ENCODE data around the gene GSE1.
A peak's percentile ranks its signal among the peaks of the same experiment; 100 is the strongest.

The GSE1 gene

GRCh38 chr16:85567101-85567866 lies 45.8 kb upstream of the GSE1 start:
- Histone ChIP-seq H3K4me2 (peak overlapping the region; percentile 15 to 98 (median 94); a peak in 19 of 22 replicates), H3K27me3 (peaks cover 0 to 4% (median 0%) of the 10 kb centered on the region in 11 experiments; a peak in 1 of 22 replicates), H3K4me1 (peaks cover 67 to 99% (median 98%) of the 10 kb centered on the region in 10 experiments), H3K36me3 (peaks cover 0 to 20% (median 10%) of the 10 kb centered on the region in 11 experiments; a peak in 10 of 22 replicates), H3K9me3 (replicated peaks in 1 of 11) (peaks cover 8 to 27% (median 22%) of the 10 kb centered on the region in 11 experiments), H3K27ac (peak overlapping the region in 8 of 11 experiments; percentile 27 to 97 (median 87); a peak in 12 of 22 replicates), H4K20me1 (peaks cover 43 to 90% (median 54%) of the 10 kb centered on the region in 11 experiments; a peak in 21 of 22 replicates), H3K4me3 (no peak overlapping the region), H3K9ac (no peak overlapping the region)
- TF ChIP-seq Cebpa-rat (IDR thresholded peaks at IDR 0.05): no peak

GRCh38 chr16:85567935-85568334 lies 45.2 kb upstream of the GSE1 start:
- TF ChIP-seq Cebpa-rat (IDR thresholded peaks at IDR 0.05): no peak
- Histone ChIP-seq H3K27ac (peak overlapping the region in 8 of 11 experiments; percentile 14 to 97 (median 90); a peak in 11 of 22 replicates), H3K4me1 (peaks cover 65 to 99% (median 98%) of the 10 kb centered on the region in 10 experiments), H3K4me3 (no peak overlapping the region), H4K20me1 (peaks cover 40 to 90% (median 54%) of the 10 kb centered on the region in 11 experiments; a peak in 21 of 22 replicates), H3K9ac (no peak overlapping the region), H3K27me3 (peaks cover 0 to 10% (median 0%) of the 10 kb centered on the region in 11 experiments; a peak in 3 of 22 replicates), H3K36me3 (peaks cover 0 to 20% (median 10%) of the 10 kb centered on the region in 11 experiments; a peak in 10 of 22 replicates), H3K9me3 (replicated peaks in 1 of 11) (peaks cover 8 to 27% (median 22%) of the 10 kb centered on the region in 11 experiments), H3K4me2 (peak overlapping the region; percentile 15 to 98 (median 94); a peak in 20 of 22 replicates)

DNA sequence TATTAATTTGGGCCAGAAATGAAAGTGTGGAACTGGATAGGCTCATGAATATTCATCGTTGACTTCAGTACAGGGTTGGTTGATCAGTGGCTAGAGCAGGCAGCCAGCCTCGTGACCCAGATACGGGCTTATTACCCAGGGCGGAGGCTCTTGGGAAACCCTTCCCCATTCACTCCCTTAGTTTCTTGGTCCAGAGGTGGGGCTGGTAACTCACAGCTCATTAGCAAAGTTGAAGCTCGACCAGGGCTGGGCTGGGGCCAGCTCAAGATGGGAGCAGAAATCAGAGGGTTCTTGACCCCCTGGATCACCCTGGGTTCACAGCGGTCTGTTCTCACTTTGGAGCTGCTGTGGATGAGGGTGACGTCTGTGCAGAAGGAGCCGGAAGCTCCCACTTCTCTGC lies 44.6 kb upstream of the GSE1 start:
- peak overlapping the region in 7 of 11 experiments; percentile 27 to 97 (median 91); a peak in 12 of 22 replicates for H3K27ac ChIP-seq
- no peak for TF ChIP-seq Cebpa-rat (IDR thresholded peaks at IDR 0.05)
- H3K4me3 ChIP-seq: peak overlapping the region in 3 of 10 experiments; percentile 37 to 42 (median 41); a peak in 2 of 20 replicates
- H3K9me3 ChIP-seq (replicated peaks in 1 of 11): peaks cover 8 to 27% (median 22%) of the 10 kb centered on the region in 11 experiments
- H3K27me3 ChIP-seq: peaks cover 0 to 16% (median 0%) of the 10 kb centered on the region in 11 experiments; a peak in 4 of 22 replicates
- peaks cover 60 to 99% (median 98%) of the 10 kb centered on the region in 10 experiments for H3K4me1 ChIP-seq
- peak overlapping the region in 2 of 11 experiments; percentile 77 to 83; a peak in 1 of 22 replicates for H3K9ac ChIP-seq
- peaks cover 37 to 90% (median 54%) of the 10 kb centered on the region in 11 experiments; a peak in 21 of 22 replicates for H4K20me1 ChIP-seq
- H3K4me2 ChIP-seq: peak overlapping the region; percentile 15 to 99 (median 95); a peak in 21 of 22 replicates
- H3K36me3 ChIP-seq: peaks cover 0 to 20% (median 10%) of the 10 kb centered on the region in 11 experiments; a peak in 10 of 22 replicates

GRCh38 chr16:85569039-85569614 lies 44.0 kb upstream of the GSE1 start:
- Histone ChIP-seq H3K27ac (peak overlapping the region in 10 of 11 experiments; percentile 41 to 97 (median 92); a peak in 18 of 22 replicates), H3K9ac (peak overlapping the region in 9 of 11 experiments; percentile 29 to 86 (median 80); a peak in 14 of 22 replicates)

DNA sequence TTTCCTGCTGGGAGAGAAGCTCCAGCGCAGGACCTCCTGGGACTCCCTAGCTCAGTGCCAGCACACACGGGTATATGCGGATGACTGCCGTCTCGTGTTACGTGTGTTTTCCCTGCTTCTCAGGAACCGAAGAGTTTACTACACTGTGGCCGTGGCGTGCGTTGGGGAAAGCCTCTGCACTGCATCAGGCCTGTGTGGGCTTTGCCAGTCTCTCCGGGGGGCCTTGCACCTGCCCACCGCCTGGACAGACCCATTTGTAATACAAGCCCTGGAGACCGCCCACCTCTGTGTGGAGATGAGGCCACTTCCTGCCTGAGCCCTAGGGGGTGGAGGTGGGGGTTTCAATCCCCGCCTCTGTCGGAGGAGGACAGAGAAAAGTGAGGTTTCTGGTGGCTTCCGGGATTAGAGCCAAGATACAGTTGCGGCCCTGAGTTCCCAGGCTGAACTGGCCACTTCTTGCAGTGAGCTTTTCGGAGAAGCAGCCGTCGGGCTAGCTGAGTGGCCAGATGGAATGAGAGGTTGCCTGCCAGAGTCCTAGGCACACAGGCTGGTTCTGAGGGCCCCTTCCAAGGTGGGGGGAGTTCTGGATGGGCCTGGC lies 43.4 kb upstream of the GSE1 start:
- peak overlapping the region in 10 of 11 experiments; percentile 41 to 97 (median 92); a peak in 20 of 22 replicates for H3K27ac ChIP-seq
- H4K20me1 ChIP-seq: peaks cover 37 to 90% (median 54%) of the 10 kb centered on the region in 11 experiments
- H3K27me3 ChIP-seq: peaks cover 0 to 28% (median 0%) of the 10 kb centered on the region in 11 experiments; a peak in 8 of 22 replicates
- TF ChIP-seq Cebpa-rat (IDR thresholded peaks at IDR 0.05): 0 out of 22 replicates have a peak, but pooled peaks of 1 of the 11 experiments have one; percentile 35
- H3K36me3 ChIP-seq: peaks cover 0 to 20% (median 10%) of the 10 kb centered on the region in 11 experiments; a peak in 10 of 22 replicates
- peak overlapping the region; percentile 76 to 99 (median 96) for H3K4me2 ChIP-seq
- peak overlapping the region in 8 of 10 experiments; percentile 6 to 46 (median 36); a peak in 14 of 20 replicates for H3K4me3 ChIP-seq
- peak overlapping the region in 10 of 11 experiments; percentile 27 to 86 (median 78); a peak in 18 of 22 replicates for H3K9ac ChIP-seq
- H3K4me1 ChIP-seq: peaks cover 62 to 99% (median 98%) of the 10 kb centered on the region in 10 experiments
- peaks cover 8 to 27% (median 22%) of the 10 kb centered on the region in 11 experiments for H3K9me3 ChIP-seq (replicated peaks in 1 of 11)

More at GRCh38 chr16:85569039-85569614, 44.0 kb upstream of the GSE1 start:
- Histone ChIP-seq H3K4me1 (peaks cover 58 to 99% (median 98%) of the 10 kb centered on the region in 10 experiments), H3K4me3 (peak overlapping the region in 7 of 10 experiments; percentile 28 to 46 (median 37); a peak in 12 of 20 replicates), H3K9me3 (replicated peaks in 1 of 11) (peaks cover 8 to 27% (median 22%) of the 10 kb centered on the region in 11 experiments), H3K36me3 (peaks cover 0 to 20% (median 10%) of the 10 kb centered on the region in 11 experiments; a peak in 10 of 22 replicates), H3K27me3 (peaks cover 0 to 22% (median 0%) of the 10 kb centered on the region in 11 experiments; a peak in 8 of 22 replicates), H4K20me1 (peaks cover 37 to 90% (median 54%) of the 10 kb centered on the region in 11 experiments), H3K4me2 (peak overlapping the region; percentile 76 to 99 (median 96))
- no peak for TF ChIP-seq Cebpa-rat (IDR thresholded peaks at IDR 0.05)

DNA sequence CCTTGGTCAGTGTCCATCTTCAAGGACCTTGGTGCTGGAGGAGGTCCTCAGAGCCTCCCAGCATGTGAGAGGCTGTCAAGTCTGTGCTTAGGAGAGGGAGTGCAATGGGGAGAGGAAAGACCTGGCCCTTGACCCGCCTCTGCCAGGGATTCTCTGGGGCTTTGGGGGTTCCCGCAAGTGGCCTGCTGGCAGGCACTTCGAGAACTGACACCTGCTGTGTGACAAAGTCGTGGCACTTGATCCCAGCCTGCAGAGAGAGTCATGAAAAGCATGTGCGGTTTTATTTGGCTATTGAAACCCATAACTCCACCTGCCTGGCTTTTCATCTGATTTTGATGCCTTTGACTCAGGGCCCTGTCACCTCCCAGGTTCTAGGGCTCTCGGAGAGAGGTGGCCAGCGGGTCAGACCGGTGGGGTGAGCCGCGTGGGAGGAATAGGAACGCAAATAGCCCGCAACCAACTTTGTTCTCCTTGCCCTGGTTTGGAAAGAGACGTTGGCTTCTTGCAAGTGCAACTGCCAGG lies 42.8 kb upstream of the GSE1 start:
- H3K4me3 ChIP-seq: peak overlapping the region in 8 of 10 experiments; percentile 6 to 46 (median 36); a peak in 14 of 20 replicates
- peaks cover 67 to 99% (median 98%) of the 10 kb centered on the region in 10 experiments for H3K4me1 ChIP-seq
- H4K20me1 ChIP-seq: peaks cover 35 to 89% (median 53%) of the 10 kb centered on the region in 11 experiments; a peak in 21 of 22 replicates
- peaks cover 0 to 20% (median 10%) of the 10 kb centered on the region in 11 experiments; a peak in 10 of 22 replicates for H3K36me3 ChIP-seq
- H3K9ac ChIP-seq: peak overlapping the region in 10 of 11 experiments; percentile 27 to 86 (median 78); a peak in 18 of 22 replicates
- peak overlapping the region; percentile 76 to 99 (median 96) for H3K4me2 ChIP-seq
- TF ChIP-seq Cebpa-rat (IDR thresholded peaks at IDR 0.05): 0 out of 22 replicates have a peak, but pooled peaks of 1 of the 11 experiments have one; percentile 24
- peaks cover 0 to 33% (median 0%) of the 10 kb centered on the region in 11 experiments; a peak in 8 of 22 replicates for H3K27me3 ChIP-seq
- peak overlapping the region in 10 of 11 experiments; percentile 41 to 97 (median 92); a peak in 19 of 22 replicates for H3K27ac ChIP-seq
- H3K9me3 ChIP-seq (replicated peaks in 1 of 11): peaks cover 8 to 27% (median 22%) of the 10 kb centered on the region in 11 experiments

Measured in BLaER1 treated with 17β-estradiol and CSF1 and Interleukin-3, amounts not matched to agents 10 nM and 100 nM (cell line).